NCI-H345 treated with DMSO at 0.1 percent for 48 hours (cell line): Measurements from ENCODE around the gene ADCY2.
"Not testable (repeated sequence)": the region's sequence is repeated elsewhere in the genome, so short reads cannot be mapped to it uniquely, and the experiment has no call there.

Experiments used
- DNase-seq: peaks from one replicate; lab custom pipeline; 2025; ENCODE audit not compliant: unreplicated experiment; lab: John Stamatoyannopoulos, UW

The ADCY2 gene

DNA sequence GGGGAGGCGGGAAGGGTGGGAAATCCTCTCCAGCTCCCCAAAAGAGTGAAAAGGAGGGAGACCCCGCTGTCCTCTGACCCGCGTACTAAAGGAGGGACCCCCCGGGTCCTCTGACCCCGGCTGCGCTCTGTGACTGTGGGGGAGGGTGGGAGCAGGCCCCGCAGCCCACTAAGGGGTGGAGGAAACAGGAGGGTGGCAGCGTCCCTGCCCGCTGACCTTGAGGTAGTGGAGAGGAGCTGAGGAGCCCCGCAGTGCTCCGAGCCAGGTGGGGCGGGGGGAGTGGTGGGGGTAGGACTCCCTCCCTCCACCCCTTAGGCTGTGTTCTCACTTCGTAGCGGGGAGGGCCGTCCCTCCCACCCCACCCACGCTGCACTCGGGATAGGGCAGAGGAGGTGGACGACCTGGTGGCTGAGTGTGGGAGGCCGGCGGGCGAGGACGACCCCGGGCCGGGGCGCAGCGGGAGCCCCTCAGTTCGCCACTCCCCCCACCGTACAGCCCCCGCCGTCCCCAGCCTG lies 449 bp upstream of the ADCY2 start:
- DNase-seq, result no peak

DNA sequence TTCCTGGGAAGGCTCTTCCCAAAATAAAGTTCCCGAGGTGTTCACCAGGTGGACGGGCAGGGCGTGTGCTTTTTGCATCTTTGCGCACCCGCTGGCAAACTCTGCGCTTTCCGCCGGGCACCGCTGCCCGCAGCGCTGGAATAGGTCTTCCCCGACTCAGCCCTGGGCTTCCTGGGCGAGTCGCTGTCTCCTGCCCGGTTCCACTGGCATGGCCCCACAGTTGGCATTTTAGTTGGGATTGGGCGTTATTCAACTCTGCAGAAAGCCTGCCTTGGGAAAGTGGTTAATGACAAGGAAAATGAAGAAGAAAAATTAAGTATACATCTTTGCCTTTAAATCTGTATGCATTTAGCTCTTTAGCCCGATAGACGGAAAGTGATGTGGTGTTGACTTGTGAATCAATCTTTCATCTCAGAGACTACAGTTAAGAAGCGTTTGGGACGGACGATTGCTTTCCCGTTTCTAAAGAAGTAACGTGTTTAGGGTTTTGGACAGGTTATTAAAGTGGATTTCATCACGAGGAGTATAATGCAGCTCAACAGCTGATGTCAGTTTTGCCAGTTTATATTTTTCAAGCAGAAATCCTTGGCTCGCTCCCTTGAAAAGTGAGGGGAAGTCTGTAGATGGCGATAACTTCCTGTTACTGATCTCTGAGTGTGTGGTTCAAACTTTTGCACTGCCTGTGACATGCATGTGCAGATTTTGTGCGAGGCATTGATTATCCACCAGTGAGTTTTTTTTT lies 946 bp downstream of the ADCY2 start:
- peak; percentile 86 for DNase-seq

DNA sequence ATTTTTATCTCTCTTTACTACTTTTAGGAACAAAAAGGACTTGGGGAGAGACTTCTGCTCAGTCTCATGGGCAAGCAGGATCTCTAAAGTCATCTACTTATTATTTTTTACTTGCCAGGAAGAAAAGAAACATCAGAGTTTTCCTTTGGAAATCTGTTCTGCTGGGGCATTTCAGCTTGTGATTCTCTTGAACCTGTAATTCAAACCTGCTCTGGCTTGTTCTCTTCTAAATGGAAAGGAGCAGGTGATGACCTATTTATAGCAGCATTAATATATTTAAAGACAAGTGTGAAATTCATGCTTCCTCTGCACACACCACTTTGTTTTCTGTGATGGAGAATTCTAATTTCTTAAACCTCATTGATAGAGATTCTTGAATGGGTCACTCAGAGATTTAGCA lies 2.0 kb downstream of the ADCY2 start:
- DNase-seq, result peak; percentile 47

DNA sequence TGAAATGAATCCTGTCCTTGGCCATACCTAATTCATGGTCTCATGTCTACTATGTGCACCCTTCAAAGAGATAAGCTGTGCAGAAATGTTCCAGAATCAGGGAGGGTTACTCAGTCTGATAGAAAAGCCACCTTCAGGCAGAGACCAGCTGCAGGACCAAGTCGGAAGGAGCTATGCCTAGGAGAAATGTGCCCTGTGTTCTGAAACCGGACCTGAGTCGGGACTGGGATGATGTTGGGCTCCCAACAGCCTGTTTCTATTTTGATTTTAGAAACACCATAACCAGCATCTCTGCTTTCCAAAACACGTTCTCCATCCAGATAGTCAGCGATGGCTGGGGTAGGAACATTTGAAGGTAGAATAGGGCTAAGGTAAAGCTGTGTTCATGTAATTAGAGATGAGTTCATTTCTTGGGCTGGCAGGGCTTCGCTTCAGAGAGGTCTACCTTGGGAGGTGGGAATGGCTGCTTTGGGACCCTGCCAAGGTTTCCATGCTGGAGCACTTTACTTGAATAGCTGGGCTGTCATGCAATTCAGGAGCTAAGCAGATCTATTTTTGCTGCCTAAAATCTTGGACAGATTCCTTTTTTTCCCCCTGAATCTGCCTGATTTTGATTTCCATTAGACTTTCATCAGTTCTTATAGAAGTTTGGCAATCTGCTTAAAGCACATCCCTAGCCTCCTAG lies 2.8 kb downstream of the ADCY2 start:
- DNase-seq, result peak; percentile 63

DNA sequence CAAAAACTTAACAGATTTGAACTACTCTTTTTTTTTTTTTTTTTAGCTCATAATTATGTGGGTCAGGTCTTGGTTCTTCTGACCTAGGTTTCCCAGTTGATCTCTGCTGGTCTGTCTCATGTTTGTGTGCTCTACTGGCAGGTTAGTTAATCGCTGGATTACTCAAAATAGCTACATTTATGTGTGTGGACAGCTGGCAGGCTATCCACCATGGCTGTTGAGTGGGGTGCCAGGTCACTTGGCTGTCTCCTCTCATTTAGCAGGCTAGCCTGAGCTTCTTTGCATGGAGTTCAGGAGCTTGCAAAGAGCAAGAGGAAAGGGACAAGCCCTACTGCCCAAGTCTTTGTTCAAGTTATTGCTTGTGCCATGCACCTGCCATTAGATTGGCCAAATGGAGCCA lies 9.3 kb downstream of the ADCY2 start:
- no peak for DNase-seq

DNA sequence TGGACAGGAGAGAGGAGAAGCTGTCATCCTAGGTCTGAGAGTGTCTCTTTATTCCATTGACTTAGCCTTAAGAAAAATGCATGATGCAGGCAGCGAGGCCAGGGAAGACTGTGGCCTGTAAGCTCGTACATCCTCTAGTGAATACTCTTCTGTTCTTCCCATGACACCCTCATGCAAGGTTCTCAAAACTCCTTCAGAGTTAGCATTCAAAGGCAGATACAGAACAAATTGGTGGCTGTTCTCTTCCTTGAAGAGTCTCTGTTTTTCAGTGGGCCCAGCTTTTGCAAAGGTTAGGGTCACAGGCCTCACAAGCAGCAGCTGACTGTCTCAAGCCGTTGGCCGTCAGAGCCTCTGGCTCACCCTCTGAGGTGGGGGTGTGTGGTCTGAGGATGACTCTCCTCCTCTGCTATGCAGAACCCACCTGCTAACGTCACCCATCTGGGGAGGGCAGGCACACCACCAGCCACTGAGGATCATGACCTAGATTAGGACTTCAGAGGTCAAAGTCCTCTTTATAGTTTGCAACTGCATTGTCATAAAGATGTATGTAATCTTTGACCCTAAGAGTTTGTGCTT lies 15.1 kb downstream of the ADCY2 start:
- DNase-seq, result no peak

DNA sequence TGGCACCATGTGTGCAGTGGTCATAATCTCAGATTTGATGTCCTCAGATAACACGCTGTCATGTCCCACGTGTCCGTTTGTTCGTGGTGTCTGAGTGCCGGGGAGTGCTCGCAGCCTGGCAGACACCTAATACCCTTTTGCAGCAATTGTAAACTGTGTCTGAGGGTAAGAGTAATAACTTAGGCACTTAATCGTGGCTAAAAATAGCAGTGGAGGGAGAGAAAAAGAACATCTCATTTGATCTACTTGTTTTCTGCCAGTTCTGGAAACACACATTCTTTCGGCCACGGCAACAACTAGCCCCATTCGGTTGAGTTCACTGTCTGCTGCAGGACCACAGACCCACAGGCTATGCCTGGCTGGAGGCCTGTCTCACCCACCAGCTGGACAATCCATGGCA lies 16.5 kb downstream of the ADCY2 start:
- DNase-seq, result no peak

DNA sequence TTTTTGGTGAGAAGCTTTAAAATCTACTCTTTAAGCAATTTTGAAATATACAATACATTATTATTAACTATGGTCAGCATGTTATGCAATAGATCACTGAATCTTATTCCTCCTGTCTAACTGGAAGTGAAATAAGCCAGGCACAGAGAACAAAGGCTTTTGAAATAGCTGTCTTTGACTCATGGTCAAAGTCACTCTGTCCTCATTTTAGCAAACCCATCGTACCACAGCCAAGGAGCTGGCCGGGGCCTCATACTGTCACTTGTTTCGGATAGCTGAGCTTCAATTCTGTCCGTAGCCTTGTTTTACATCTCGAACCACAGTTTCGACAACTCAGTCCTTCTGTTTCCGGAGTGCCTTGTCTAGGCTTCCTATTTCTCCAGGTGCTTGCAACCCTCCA lies 19.2 kb downstream of the ADCY2 start:
- no peak for DNase-seq

DNA sequence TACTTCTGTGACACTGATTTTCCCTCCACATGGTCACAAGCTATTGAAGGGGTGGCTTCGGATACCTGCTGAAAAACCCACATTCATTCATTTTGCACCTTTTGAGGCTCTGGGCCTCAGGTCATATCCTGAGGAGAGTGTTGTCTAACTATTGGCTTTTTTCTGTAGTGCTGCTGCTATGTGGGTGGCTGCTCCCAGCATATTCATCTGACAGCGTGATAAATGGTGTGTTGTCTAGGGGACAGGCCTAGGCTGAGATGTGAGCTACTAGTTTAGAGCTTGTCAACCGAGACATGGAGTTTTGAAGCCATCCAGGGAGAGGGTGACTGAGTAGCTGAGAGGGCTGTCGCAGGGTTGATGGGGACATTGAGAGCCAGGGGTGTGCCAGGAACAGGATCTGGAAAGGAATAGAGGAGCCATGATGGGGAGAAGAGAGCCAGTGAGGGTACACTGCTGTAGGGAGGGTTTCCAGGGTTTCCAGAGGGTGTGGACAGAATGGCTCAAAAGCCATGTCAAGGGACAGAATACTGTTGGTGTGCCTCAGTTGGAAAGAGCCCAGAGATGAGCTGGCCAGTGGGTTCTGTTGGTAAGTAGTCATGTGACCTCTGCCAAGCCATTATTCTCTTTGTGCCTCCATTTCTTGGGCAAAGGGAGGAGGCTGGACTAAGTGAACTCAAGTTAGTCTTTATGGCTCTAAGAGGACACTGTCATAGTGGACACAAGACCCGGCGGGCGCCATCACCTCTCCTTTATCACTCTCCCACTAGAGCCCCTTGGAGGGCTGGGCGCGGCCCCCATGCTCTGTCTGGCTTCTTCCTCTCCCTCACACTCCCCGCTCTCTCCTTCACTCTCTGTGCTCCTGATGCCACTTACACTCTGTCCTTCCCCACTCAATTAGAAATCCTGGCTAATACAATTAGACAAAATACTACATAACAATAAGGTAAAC lies 19.9 kb downstream of the ADCY2 start:
- DNase-seq, result no peak

DNA sequence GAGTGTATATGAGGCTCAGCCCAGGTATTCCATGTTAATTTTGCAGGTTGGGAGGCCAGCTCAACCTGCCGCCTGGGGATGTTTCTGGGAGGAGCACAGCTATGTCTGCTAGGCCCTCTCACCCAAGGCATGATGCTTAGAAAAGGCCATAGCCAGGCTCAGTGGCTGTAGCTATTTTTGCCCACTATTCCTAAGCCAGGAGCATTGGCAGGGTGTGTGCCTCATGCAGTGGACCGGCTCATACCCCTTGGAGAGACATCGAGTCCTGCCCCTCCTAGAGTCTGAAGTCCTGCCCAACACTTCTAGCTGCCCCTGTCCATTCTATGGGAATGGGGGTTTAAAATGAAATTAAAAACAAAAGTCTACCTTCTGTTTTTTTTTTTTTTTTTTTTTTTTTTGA lies 22.3 kb downstream of the ADCY2 start:
- no peak for DNase-seq

DNA sequence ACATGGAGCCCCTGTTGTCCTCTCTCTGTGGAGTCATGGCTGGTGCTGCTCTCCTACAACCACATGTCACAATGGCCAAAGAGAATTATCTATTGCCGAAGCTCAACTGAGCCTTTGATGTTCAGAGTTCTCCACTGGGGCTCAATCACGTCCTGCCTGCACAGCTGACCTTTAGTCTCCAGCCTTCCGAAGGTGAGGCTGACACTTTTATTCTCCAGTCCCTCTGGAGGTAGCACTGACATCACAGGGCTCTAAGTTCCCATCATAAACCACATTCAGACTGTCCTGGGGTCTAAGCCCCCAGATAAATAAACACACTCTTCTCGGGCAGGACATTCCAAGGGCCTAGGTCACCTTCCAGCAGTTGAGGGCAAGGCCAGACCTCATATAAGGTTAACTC lies 23.4 kb downstream of the ADCY2 start:
- no peak for DNase-seq

DNA sequence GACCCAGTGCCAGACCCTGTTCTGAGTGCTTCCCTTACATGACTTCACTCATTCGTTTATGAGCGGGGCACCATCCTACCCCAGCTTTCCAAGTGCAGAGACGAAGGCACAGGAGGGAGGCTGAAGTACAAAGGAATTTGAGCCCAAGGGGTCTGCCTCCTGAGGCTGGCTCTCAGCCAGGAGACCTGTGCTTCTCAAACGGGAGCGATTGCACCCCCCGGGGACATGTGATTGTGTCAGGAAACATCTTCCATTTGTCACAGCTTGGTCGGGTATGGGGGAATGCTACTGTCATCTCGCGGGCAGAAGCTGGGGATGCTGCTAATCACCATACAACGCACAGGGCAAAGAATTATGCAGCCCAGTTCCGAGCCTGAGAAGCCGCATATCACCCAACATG lies 23.9 kb downstream of the ADCY2 start:
- DNase-seq, result no peak

DNA sequence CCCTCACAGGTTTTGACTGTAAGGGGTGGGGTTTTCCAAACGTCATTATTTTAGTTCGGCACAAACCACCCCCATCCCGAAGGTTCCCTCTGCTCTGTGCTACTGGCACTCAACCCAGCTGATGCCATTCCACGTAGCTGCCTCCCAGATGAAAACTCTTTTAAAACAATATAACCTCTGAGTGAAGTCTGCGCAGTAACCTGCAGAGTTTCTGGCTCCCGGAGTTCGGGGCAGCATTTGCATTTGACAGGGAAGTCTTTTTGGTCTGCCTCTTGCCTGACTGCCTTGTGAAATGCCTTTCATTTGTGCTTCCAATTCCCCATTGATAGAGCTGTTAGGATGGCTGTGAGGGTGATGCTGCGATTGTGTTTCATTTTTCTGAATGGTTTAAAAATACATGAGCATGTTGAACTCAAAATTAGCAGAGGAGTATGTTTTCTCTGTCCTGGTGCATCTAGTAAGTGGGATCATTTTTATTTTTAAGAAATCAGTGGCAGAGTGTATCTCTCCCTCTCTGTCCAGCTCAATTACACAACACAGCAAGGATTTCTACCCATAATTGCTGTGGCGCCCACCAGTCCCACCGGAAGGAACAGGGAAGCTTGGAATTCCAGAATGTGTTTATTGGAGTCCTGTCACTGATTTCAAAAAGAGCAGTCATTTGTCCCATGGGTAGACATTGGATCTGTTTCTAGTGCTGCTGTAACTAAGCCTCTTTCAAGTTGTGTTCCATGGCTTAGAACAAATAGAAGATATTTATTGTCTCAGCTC lies 24.8 kb downstream of the ADCY2 start:
- DNase-seq, result no peak

DNA sequence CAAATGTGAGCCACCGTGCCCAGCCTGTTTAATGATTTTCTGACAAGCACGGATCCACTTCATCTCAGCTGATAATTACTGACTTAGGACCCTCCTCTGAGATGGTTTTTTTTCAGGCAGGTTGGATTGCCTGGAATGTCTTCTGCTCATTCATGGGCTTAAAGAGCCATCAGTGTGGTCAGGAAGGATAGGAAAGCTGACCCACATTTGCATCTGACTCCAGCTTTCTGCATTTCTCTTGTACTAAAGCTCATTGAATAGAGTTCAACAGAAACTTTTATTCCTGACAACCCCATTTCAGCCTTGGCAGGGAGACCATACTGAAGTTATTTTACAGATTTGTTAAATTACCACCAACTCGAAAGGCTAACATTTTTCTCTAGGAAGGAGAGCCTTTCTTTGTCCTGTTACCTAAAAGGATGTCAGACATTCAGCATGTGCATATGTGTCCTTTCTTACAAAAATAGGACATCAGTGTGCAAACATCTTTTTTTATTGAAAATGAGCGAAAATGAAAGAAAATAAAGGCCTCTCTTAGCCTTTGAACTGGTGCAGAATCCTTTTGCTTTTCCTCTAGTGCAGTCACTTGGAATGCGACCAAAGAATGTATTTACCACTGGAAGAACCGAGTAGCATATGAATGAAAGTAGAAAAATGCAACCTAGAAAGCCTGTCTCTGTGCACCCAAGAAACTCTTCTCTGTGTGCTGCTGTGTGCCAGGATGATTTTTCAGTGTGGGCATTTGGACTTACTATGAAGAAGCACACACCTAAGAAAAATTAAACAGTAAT lies 26.6 kb downstream of the ADCY2 start:
- DNase-seq, result no peak

DNA sequence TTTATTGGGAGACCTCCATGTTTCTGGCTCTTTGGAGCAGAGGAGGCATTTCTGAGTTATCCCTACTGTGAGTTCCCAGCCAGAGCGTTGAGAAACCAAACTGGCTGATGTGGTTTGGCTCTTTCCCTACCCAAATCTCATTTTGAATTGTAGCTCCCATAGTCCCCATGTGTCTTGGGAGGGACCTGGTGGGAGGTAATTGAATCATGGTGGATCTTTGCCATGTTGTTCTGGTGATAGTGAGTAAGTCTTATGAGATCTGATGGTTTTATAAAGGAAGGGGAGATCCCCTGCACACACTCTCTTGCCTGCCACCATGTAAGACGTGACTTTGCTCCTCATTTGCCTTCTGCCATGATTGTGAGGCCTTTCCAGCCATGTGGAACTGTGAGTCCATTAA lies 27.3 kb downstream of the ADCY2 start:
- not testable (repeated sequence) for DNase-seq

DNA sequence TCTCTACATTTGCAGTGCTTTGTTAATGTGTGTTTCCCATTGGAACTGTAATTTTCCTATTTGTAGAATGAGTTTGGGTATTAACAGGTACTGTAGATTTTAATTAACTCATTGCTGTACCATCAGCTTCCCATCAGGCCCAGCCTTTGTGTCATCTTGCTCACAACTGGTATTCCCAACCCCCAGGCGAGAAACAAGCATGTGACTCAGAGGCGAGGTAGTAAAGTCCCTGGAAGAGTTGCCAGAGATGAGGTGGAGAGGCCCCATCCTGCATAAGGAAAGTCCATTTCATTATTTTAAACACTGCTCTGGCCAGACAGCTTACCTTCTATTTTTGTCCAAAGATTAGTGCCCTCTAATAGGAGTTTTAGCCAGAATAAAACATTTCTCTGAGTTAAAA lies 29.9 kb downstream of the ADCY2 start:
- DNase-seq, result no peak

DNA sequence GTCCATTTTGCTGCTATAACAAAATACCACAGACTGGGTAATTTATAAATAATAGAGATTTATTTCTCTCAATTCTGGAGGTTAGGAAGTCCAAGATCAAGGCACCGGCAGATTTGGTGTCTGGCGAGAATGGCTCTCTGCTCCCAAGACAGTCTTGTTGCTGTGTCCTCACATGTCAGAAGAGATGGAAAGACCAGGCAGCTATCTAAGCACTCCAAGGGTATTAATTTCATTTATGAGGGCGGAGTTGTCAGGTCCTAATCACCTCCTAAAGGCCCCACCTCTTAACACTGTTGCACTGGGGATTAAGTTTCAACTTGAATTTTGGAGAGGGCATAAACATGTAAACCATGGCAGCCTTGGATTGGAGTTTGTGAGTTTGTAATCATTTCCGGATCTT lies 30.3 kb downstream of the ADCY2 start:
- DNase-seq, result no peak

DNA sequence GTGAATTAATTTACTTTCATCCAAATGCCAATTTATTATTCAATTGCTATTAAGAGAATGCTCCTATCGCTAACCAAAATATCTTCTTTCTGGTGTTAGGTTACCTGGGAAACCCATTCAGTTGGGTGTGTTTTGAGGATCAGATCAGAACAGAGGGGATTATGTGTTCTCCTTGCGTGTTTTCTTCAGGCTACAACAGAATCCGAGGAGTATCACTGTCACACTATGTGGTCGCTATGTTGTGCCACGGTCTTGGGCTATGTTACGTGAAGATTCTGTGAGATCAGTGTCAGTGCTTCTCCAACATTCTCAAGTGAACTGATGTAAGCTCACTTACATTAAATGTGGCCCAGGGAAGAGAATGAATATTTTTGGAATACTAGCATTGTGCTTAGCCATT lies 39.0 kb downstream of the ADCY2 start:
- DNase-seq, result no peak

DNA sequence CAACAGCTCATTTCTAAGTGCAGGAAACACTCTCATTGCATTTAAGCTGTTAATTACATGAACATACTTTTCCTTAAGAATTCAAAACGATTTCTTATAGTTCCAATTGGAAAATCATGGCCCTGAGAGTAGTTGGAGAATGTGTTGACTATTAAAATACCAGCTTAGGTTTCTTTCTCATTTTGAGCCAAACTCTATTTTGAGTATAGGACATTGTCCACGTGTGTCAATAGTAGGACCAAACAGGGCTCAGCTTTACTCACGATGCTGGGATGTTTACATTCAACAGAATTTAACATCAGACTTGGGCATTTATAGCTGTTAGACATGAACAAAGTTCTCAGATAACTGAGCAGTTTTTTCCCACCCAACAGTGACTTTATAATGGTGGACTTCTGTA lies 39.6 kb downstream of the ADCY2 start:
- DNase-seq, result no peak

DNA sequence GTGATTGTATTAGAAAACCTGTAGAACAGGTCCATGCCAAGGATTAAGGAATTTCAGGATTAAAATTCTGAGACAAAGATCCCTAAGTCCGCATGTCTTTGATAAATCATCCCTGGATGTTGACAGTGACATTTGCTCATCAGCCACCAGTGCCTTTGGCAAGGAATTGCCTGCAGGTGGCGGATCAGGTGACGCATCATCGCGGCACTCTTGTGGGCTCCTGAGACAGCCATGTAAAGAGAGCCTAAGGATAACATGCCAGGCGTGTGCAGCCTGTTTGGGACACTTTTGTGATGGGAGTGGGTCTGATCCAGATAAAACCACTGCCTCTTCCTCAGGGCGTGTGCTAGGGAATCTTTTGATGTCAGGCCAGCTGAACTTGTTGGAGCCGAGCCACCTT lies 40.6 kb downstream of the ADCY2 start:
- no peak for DNase-seq
